H7 (cell line): Measurements from ENCODE around the gene PLPP7. TPM values are rescaled to one million over a fixed set of nuclear protein-coding genes. Genes with fewer than 3 reads are reported as not detected.

Source experiments
- DNase-seq: peaks from one replicate; pipeline ENCODE4 v3.0.0; 2012
- H3K27me3 ChIP-seq: 2 replicates; pipeline ENCODE4 v1.6.0; 2011; ENCODE audit warnings: mild to moderate bottlenecking, low read length; ENCODE audit not compliant: control insufficient read depth, insufficient read depth
- H3K36me3 ChIP-seq: replicated peaks from 2 replicates; pipeline ENCODE4 v1.5.1; 2011; ENCODE audit warnings: low read length; ENCODE audit not compliant: control insufficient read depth, insufficient read depth
- H3K4me3 ChIP-seq: 2 replicates; pipeline ENCODE4 v1.5.1; 2011; ENCODE audit warnings: low read depth, mild to moderate bottlenecking, control low read depth, low read length, moderate library complexity; ENCODE audit not compliant: insufficient read depth
- total RNA-seq: library from RNA; depleted of rRNA; stranded (reverse); fragments of >200 nt; shearing (Covaris generic); gene quantifications from 2 replicates; pipeline ENCODE4 v1.2.3, GENCODE V29; 2014

The PLPP7 gene
- total RNA-seq, 1 experiment from 2014 or later = 8.2 TPM

- no peak overlapping the region for H3K4me3 ChIP-seq
- H3K27me3 ChIP-seq = peaks cover 18% of the 10 kb centered on the region
- DNase-seq = peak; percentile 89
- H3K36me3 ChIP-seq = no peaks in the 10 kb centered on the region
Observed at GRCh38 chr9:131275332-131276093, 14.0 kb upstream of the PLPP7 start.

- H3K4me3 ChIP-seq = peak within 1 kb of the TSS; percentile 54
- no peaks in the 10 kb centered on the region for H3K36me3 ChIP-seq
- peaks cover 19% of the 10 kb centered on the region for H3K27me3 ChIP-seq
- peak; percentile 88 for DNase-seq
Observed at GRCh38 chr9:131276094-131276888, 13.2 kb upstream of the PLPP7 start, which contains the start of gene FAM78A. Gene FAM78A, minus strand, starts transcription at chr9:131276510. Its CDS starts 331 bp downstream, at chr9:131276179.

- Histone ChIP-seq H3K36me3 (no peaks in the 10 kb centered on the region), H3K27me3 (peaks cover 22% of the 10 kb centered on the region), H3K4me3 (peak overlapping the region; percentile 54)
- DNase-seq = peak; percentile 83
Observed at GRCh38 chr9:131276891-131277286, 12.6 kb upstream of the PLPP7 start.

GRCh38 chr9:131277287-131277909 lies 12.1 kb upstream of the PLPP7 start:
- DNase-seq = peak; percentile 88
- H3K27me3 ChIP-seq = peaks cover 26% of the 10 kb centered on the region
- H3K4me3 ChIP-seq = peak overlapping the region; percentile 54
- H3K36me3 ChIP-seq = no peaks in the 10 kb centered on the region

- H3K36me3 ChIP-seq = no peaks in the 10 kb centered on the region
- peak overlapping the region; percentile 54 for H3K4me3 ChIP-seq
- peak; percentile 99 for DNase-seq
- H3K27me3 ChIP-seq = peaks cover 28% of the 10 kb centered on the region
Observed at GRCh38 chr9:131277910-131278701, 11.4 kb upstream of the PLPP7 start.

GRCh38 chr9:131278702-131279111 lies 10.8 kb upstream of the PLPP7 start:
- Histone ChIP-seq H3K36me3 (no peaks in the 10 kb centered on the region), H3K4me3 (no peak overlapping the region), H3K27me3 (peaks cover 28% of the 10 kb centered on the region)
- DNase-seq = peak; percentile 60

- peak; percentile 67 for DNase-seq
- Histone ChIP-seq H3K27me3 (peaks cover 28% of the 10 kb centered on the region), H3K36me3 (no peaks in the 10 kb centered on the region), H3K4me3 (no peak overlapping the region)
Observed at GRCh38 chr9:131279196-131279862, 10.2 kb upstream of the PLPP7 start.

GRCh38 chr9:131279863-131280570 lies 9.5 kb upstream of the PLPP7 start:
- no peak overlapping the region for H3K4me3 ChIP-seq
- H3K36me3 ChIP-seq = no peaks in the 10 kb centered on the region
- peaks cover 28% of the 10 kb centered on the region for H3K27me3 ChIP-seq
- no peak for DNase-seq

- no peak overlapping the region for H3K4me3 ChIP-seq
- no peaks in the 10 kb centered on the region for H3K36me3 ChIP-seq
- no peak for DNase-seq
- peaks cover 24% of the 10 kb centered on the region for H3K27me3 ChIP-seq
Observed at GRCh38 chr9:131280660-131281059, 8.9 kb upstream of the PLPP7 start.

- Histone ChIP-seq H3K4me3 (no peak overlapping the region), H3K27me3 (peaks cover 17% of the 10 kb centered on the region), H3K36me3 (no peaks in the 10 kb centered on the region)
- DNase-seq = peak; percentile 67
Observed at GRCh38 chr9:131281119-131281965, 8.2 kb upstream of the PLPP7 start.

- Histone ChIP-seq H3K27me3 (peaks cover 12% of the 10 kb centered on the region), H3K36me3 (no peaks in the 10 kb centered on the region), H3K4me3 (peak overlapping the region; percentile 39; the same call in 1 of the 2 replicates)
- no peak for DNase-seq
Observed at GRCh38 chr9:131282175-131282574, 7.3 kb upstream of the PLPP7 start.

- Histone ChIP-seq H3K27me3 (peaks cover 10% of the 10 kb centered on the region), H3K4me3 (peak overlapping the region; percentile 39), H3K36me3 (no peaks in the 10 kb centered on the region)
- peak; percentile 97 for DNase-seq
Observed at GRCh38 chr9:131282688-131283422, 6.7 kb upstream of the PLPP7 start.
